IPS-18c (cell line): ENCODE data around the gene PTPRK.

Experiments
- H3K4me3 ChIP-seq: 2 replicates; pipeline ENCODE4 v1.7.0; 2013; ENCODE audit warnings: low read depth, mild to moderate bottlenecking, low read length, moderate library complexity; ENCODE audit not compliant: insufficient read depth
- H3K9me3 ChIP-seq: one replicate; pipeline ENCODE4 v1.6.1; 2013; ENCODE audit warnings: mild to moderate bottlenecking, low read length, moderate library complexity; ENCODE audit not compliant: control insufficient read depth, insufficient read depth

The PTPRK gene

DNA sequence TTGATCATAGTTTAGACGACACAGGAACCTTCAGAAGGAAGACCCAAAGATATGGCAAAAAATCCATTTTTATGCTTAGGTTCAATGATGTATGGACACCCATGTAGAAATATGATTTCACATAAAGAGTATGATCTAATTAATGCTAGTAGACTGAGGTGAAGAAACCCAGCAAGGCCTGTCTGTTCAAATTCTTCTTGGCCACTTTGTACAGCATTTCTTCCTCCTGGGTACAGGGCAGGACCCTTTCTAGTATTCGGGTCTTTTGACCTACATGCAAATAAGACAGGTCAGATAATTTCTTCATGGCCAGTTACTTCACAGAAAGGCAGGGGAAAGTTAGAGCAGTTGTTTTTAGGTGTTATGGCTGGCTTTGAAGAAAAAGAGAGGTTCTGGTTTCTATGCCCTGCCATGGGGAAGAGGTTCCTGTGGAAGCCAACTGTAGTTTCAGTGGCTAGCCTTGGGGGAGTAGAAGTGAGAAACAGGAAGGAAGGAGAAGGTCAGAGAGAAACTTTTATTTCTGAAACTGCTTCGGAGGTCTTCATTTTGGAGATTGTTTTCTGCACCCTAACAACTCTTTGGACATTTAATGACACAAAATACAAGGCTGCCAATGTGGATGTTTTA, 208.3 kb downstream of the PTPRK start:
- H3K4me3 ChIP-seq, result no peak overlapping the region
- no peaks in the 10 kb centered on the region for H3K9me3 ChIP-seq

GRCh38 chr6:128310451-128310850, 209.9 kb downstream of the PTPRK start:
- no peak overlapping the region for H3K4me3 ChIP-seq
- H3K9me3 ChIP-seq, result no peaks in the 10 kb centered on the region

DNA sequence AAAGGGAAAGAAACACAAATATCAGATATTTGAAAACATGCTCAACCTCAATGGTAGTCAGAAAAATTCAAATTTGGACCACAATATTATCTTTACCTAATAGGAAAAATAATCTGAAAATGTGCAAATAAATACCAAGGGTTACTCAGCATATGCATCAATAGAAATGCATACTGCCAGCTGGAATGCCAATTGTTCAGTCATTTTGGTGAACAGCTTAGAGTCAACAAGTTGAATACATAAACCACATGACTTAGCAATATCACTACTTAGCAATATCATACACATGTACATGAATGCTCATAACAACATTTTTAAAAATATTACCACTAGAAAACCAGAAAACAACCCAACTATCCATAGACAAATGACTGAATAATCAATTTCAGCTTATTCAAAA, 212.7 kb downstream of the PTPRK start:
- Histone ChIP-seq H3K9me3 (no peaks in the 10 kb centered on the region), H3K4me3 (no peak overlapping the region)

DNA sequence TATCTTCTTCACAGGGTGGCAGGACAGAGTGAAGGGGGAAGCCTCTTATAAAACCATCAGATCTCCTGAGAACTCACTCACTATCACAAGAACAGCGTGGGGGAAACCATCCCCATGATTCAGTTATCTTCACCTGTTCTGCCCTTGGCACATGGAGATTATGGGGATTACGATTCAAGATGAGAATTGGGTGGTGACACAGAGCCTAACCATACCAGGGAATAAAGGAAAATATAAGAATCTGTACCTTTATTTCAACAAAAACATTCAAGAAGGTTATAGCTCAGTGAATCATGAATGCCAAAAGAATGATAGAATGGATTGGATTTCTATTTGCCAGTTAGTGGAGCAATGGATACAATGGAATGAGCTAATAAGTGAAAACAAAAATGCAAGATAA, 214.4 kb downstream of the PTPRK start:
- H3K9me3 ChIP-seq, result no peaks in the 10 kb centered on the region
- H3K4me3 ChIP-seq, result no peak overlapping the region

- Histone ChIP-seq H3K9me3 (no peaks in the 10 kb centered on the region), H3K4me3 (no peak overlapping the region)
These were observed 215.2 kb downstream of the PTPRK start for GRCh38 chr6:128305228-128305627.

GRCh38 chr6:128303870-128304269, 216.5 kb downstream of the PTPRK start:
- H3K9me3 ChIP-seq, result no peaks in the 10 kb centered on the region
- H3K4me3 ChIP-seq, result no peak overlapping the region

- no peaks in the 10 kb centered on the region for H3K9me3 ChIP-seq
- no peak overlapping the region for H3K4me3 ChIP-seq
These were observed 217.5 kb downstream of the PTPRK start for GRCh38 chr6:128302942-128303341.

DNA sequence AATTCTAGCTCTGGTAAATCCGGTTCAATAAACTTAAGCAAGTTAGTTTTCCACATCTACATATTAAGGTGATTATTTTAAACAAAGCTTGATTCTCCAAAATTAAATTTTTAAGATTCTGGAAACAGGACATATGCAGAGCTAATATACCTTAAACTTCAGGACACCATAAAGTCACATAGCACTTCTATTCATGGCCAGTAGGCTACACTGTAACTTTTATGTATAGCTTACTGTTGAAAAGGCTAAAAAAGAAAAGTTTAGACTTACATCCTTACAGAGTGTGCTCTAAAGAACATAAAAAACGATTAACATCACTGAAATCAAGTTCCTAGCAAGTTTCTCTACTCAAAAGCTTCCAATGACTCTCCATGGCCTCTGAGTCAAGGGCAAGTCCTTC, 224.7 kb downstream of the PTPRK start:
- no peaks in the 10 kb centered on the region for H3K9me3 ChIP-seq
- H3K4me3 ChIP-seq, result no peak overlapping the region

- H3K4me3 ChIP-seq, result no peak overlapping the region
These were observed 230.2 kb downstream of the PTPRK start for GRCh38 chr6:128290221-128290620.

DNA sequence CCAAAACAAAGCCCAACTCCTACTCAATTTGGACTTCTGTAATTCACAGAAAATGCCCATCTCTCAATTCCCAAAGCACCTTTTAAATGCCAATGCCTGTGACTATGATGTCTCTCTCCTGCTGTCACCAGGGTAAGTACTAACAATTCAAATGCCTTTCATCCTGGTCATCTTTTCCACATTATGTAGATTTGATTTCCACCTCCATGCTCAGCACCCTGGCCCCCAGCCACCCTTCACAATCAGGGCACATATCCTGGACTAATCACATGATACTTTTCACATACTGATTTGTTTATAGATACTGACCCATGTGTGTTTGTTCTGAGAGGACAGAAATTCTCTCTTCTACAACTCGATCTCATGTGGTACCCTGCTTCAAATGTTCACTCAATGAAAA, 236.3 kb downstream of the PTPRK start:
- no peak overlapping the region for H3K4me3 ChIP-seq
- no peaks in the 10 kb centered on the region for H3K9me3 ChIP-seq

More at GRCh38 chr6:128290221-128290620, 230.2 kb downstream of the PTPRK start:
- no peaks in the 10 kb centered on the region for H3K9me3 ChIP-seq

- Histone ChIP-seq H3K4me3 (no peak overlapping the region), H3K9me3 (no peaks in the 10 kb centered on the region)
These were observed 237.4 kb downstream of the PTPRK start for GRCh38 chr6:128282961-128283360.

DNA sequence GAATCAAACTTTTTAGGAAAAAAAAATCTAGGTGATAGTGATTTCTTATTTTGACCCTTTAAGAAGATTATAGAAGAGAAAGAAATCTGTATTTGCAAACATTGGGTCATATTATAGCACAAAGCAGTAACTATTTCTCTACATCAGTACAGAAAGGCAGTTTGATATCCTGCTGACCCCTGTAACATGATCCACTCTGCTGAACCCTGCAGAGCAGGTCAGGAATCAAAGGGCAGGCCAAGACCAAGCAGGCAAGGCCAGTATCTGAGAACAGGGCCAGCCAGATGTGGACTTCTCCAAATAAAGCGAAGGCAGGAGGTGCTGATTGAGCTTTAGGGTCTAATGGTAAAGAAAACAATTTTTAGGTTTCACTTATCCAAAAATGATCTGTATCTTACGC, 239.4 kb downstream of the PTPRK start:
- H3K4me3 ChIP-seq, result no peak overlapping the region

GRCh38 chr6:128280066-128280465, 240.3 kb downstream of the PTPRK start:
- Histone ChIP-seq H3K9me3 (no peaks in the 10 kb centered on the region), H3K4me3 (no peak overlapping the region)

More for the DNA sequence above, 239.4 kb downstream of the PTPRK start:
- no peaks in the 10 kb centered on the region for H3K9me3 ChIP-seq

DNA sequence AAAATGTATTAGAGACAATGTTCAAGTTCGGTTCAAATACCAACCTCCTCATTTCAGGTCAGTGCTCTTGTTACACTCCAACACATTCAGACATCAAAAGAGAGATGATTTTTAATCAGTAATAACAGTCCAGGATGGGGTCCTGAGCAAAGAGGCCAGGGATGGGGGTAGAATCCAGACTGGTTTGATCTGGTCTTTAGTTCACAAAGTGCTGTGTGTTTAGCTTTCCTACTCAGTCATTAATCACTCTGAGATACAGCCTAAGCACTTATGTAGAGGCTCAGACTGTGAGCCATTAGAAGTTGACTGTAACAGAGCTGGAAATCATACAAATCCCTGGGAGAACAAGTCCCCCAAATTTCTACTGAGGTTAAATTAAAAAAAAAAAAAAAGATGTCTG, 241.6 kb downstream of the PTPRK start:
- H3K4me3 ChIP-seq, result no peak overlapping the region
- no peaks in the 10 kb centered on the region for H3K9me3 ChIP-seq

GRCh38 chr6:128277379-128277778, 243.0 kb downstream of the PTPRK start:
- Histone ChIP-seq H3K9me3 (no peaks in the 10 kb centered on the region), H3K4me3 (no peak overlapping the region)

DNA sequence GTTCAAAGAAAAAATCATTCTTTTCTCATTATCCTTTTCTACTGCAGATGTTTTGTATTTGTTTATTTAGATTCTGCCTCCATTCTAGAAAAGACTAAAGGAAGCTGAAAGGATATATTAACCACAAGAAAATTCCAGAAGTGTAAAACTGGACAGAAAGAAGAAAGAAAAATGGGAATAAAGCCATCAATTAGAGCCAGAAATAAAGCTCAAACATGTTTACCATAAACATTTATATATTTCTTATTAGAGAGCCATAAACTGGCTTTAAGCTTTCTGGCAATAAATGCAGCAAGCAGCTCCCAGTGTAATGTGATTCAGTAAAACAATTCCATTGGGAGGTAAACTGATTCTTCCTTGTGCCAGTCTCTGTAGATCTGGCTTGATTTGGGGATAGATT, 244.1 kb downstream of the PTPRK start:
- H3K4me3 ChIP-seq, result no peak overlapping the region
- no peaks in the 10 kb centered on the region for H3K9me3 ChIP-seq

DNA sequence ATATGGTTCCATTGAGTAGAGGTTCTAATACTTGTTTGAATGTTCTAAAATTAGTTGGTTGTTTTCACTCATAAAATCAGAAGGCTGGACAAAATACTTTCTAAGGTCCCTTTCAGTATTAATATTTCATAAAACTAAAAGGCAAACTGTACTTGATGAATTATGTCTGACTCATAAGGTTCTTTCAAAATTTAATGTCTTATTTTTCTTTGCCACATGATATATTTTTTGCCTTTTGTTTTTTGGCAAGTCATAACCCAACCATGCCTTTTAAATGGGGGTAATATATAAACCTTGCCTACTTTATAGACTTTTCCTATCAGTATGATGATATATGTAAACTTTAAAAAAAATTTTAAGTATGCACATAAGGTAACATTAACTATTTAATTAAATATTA, 244.7 kb downstream of the PTPRK start:
- H3K9me3 ChIP-seq, result no peaks in the 10 kb centered on the region
- H3K4me3 ChIP-seq, result no peak overlapping the region

GRCh38 chr6:128275030-128275429, 245.4 kb downstream of the PTPRK start:
- Histone ChIP-seq H3K9me3 (no peaks in the 10 kb centered on the region), H3K4me3 (no peak overlapping the region)

DNA sequence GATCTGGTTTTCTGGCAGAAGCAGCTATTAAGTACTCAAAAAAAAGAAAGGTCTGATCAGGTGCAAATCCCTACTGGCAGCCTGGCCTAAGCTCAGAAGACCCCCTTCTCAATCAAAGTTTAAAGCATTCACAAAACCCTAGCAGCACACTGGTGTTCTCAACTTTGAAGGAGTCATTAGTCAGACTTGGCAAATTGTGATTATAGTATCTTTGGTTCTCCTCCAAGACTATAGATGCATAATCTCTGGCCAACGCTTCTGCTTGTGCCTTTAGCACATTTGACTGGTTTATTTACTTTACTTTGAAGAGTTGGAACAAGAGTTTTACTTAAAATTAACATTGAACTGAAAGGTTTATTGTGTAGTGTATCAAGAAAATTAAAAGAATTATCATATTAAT, 248.9 kb downstream of the PTPRK start:
- no peak overlapping the region for H3K4me3 ChIP-seq
- no peaks in the 10 kb centered on the region for H3K9me3 ChIP-seq
